ENCODE results near the gene ZNF536. TPM values are rescaled to one million over a fixed set of nuclear protein-coding genes. Genes with fewer than 3 reads are reported as not detected.

Gene ZNF536
- total RNA-seq, 1 experiment from 2014 or later, result not detected

- no peak for DNase-seq
- no peaks in the 10 kb centered on the region for H3K36me3 ChIP-seq
- H3K9me3 ChIP-seq, result no peaks in the 10 kb centered on the region
- H3K4me3 ChIP-seq, result no peak overlapping the region
- no peaks in the 10 kb centered on the region; the same call in 1 of the 2 replicates for H3K27me3 ChIP-seq
Measured at GRCh38 chr19:30356951-30357579, 15.1 kb upstream of the ZNF536 start.

- Histone ChIP-seq H3K36me3 (no peaks in the 10 kb centered on the region), H3K4me3 (no peak overlapping the region), H3K9me3 (no peaks in the 10 kb centered on the region), H3K27me3 (no peaks in the 10 kb centered on the region; the same call in 1 of the 2 replicates)
- no peak for DNase-seq
Measured at GRCh38 chr19:30357580-30357954, 14.6 kb upstream of the ZNF536 start.

DNA sequence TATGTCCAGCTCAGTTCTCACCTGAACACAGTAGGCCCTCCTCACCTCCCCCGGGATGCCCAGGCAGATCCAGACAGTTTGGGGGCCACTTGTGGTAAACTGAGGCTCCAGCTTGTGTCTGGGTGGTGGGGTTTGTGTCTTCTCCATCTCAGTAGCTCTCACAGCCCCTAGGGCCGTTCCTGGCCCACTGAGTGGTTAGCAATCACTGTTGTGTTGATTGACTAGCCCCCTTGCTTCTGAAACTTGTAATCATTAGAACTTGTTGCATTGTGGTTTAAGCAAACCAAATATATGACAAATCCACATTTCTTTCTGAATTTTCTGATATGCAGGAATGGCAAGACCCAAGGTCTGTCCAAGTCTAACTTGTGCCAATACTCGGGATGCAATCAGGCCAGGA lies 13.9 kb upstream of the ZNF536 start:
- Histone ChIP-seq H3K4me3 (no peak overlapping the region), H3K9me3 (no peaks in the 10 kb centered on the region), H3K36me3 (no peaks in the 10 kb centered on the region), H3K27me3 (no peaks in the 10 kb centered on the region)
- DNase-seq, result no peak

- DNase-seq, result no peak
- no peaks in the 10 kb centered on the region for H3K36me3 ChIP-seq
Measured at GRCh38 chr19:30358821-30359580, 13.2 kb upstream of the ZNF536 start.

GRCh38 chr19:30359936-30360335 lies 12.2 kb upstream of the ZNF536 start:
- Histone ChIP-seq H3K36me3 (no peaks in the 10 kb centered on the region), H3K9me3 (no peaks in the 10 kb centered on the region)

More at GRCh38 chr19:30358821-30359580, 13.2 kb upstream of the ZNF536 start:
- no peak overlapping the region for H3K4me3 ChIP-seq
- no peaks in the 10 kb centered on the region for H3K27me3 ChIP-seq
- H3K9me3 ChIP-seq, result no peaks in the 10 kb centered on the region

DNA sequence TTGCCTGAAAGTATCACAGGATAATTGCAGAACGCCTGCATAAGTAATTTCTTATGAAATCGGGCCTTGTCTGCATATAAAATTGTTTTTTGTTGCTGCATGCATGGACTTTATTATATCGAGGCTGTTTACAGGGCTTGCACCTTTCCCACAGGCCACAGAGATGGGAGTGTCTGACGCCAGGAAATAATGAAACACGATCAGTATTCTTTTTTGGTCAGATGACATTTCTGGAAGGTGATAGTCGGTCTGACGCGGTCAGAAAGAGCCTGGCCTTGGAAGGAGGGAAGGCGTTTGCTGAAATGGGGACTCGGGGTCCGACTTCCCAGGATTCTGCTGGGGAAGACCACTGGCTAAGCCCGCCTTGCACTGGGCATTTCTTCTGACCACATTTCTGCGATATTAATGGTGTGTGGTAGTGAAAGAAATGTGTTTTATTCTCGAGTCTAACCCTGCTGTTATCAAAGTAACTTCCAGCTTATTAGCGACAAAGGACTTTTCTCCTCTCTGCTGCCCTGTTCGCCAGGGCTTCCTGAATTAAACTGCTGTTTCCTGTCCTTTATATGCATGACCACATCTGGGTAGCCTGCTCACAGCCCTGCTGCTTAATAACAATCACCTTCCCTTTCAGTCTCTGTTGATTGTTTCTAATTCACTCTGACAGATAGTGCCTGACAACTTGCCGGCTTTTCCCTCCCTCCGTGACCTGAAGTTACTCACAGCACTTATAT lies 11.6 kb upstream of the ZNF536 start:
- no peaks in the 10 kb centered on the region for H3K36me3 ChIP-seq
- no peak overlapping the region for H3K4me3 ChIP-seq
- no peaks in the 10 kb centered on the region; the same call in 1 of the 2 replicates for H3K27me3 ChIP-seq
- no peaks in the 10 kb centered on the region for H3K9me3 ChIP-seq
- no peak for DNase-seq

More at GRCh38 chr19:30359936-30360335, 12.2 kb upstream of the ZNF536 start:
- Histone ChIP-seq H3K4me3 (no peak overlapping the region), H3K27me3 (no peaks in the 10 kb centered on the region; the same call in 1 of the 2 replicates)
- no peak for DNase-seq

- no peaks in the 10 kb centered on the region for H3K9me3 ChIP-seq
- no peak overlapping the region for H3K4me3 ChIP-seq
- no peaks in the 10 kb centered on the region for H3K36me3 ChIP-seq
- no peak for DNase-seq
- no peaks in the 10 kb centered on the region; the same call in 1 of the 2 replicates for H3K27me3 ChIP-seq
Measured at GRCh38 chr19:30361107-30361447, 11.1 kb upstream of the ZNF536 start.

- H3K4me3 ChIP-seq, result no peak overlapping the region
- H3K36me3 ChIP-seq, result no peaks in the 10 kb centered on the region
- no peaks in the 10 kb centered on the region; the same call in 1 of the 2 replicates for H3K27me3 ChIP-seq
- no peak for DNase-seq
- no peaks in the 10 kb centered on the region for H3K9me3 ChIP-seq
Measured at GRCh38 chr19:30361721-30362120, 10.5 kb upstream of the ZNF536 start.

DNA sequence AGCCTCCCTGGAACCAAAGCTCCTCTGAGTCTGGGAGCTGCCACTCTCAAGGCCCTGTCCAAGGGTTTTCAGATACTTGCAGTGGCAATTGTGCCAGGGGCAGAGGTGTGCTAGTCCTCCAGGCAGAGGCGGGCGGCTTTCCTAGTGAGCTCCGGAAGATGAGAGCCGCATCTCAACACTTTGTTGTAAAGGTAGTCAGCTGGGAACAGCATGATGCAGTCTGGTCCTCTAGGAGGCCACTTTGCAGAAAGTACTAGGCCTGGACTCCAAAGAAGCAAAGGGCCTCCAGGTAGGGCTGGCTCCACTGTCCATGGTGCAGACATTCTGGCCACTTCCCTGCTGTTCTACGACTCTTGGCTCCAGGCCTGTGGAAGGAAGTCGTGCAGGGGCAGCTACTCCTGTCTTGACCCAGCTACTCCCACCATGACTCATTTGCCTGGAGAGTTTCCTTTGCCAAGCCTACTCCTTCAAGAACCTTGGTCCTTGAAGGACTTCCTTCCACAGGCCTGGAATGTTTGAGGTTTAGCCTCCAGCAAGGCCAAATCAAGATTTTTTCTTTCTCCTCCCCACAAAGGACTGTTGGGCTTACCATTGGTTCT lies 9.9 kb upstream of the ZNF536 start:
- H3K9me3 ChIP-seq, result no peaks in the 10 kb centered on the region
- H3K36me3 ChIP-seq, result no peaks in the 10 kb centered on the region
- peak; percentile 51 for DNase-seq
- no peaks in the 10 kb centered on the region; the same call in 1 of the 2 replicates for H3K27me3 ChIP-seq
- no peak overlapping the region for H3K4me3 ChIP-seq

DNA sequence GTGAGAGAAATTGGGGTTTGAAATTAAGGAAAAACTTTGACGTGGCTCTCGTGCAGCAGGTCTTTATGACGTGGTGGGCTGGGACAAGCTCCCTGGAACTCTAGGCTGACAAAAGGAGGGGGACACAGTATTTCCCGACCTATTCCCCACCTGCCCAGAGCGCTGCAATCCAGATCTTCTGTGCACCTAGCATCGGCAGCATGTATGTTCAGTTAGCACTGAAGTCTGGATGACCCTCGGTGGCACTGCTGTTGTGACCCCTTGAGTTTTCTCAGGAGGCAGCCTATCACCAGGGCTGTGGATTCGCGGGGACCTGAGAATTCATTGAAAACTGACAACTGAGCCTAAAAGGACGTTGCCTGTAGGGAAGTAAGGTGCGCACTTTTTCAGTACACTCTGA lies 9.1 kb upstream of the ZNF536 start:
- Histone ChIP-seq H3K4me3 (no peak overlapping the region), H3K9me3 (no peaks in the 10 kb centered on the region), H3K27me3 (no peaks in the 10 kb centered on the region; the same call in 1 of the 2 replicates), H3K36me3 (no peaks in the 10 kb centered on the region)
- no peak for DNase-seq

DNA sequence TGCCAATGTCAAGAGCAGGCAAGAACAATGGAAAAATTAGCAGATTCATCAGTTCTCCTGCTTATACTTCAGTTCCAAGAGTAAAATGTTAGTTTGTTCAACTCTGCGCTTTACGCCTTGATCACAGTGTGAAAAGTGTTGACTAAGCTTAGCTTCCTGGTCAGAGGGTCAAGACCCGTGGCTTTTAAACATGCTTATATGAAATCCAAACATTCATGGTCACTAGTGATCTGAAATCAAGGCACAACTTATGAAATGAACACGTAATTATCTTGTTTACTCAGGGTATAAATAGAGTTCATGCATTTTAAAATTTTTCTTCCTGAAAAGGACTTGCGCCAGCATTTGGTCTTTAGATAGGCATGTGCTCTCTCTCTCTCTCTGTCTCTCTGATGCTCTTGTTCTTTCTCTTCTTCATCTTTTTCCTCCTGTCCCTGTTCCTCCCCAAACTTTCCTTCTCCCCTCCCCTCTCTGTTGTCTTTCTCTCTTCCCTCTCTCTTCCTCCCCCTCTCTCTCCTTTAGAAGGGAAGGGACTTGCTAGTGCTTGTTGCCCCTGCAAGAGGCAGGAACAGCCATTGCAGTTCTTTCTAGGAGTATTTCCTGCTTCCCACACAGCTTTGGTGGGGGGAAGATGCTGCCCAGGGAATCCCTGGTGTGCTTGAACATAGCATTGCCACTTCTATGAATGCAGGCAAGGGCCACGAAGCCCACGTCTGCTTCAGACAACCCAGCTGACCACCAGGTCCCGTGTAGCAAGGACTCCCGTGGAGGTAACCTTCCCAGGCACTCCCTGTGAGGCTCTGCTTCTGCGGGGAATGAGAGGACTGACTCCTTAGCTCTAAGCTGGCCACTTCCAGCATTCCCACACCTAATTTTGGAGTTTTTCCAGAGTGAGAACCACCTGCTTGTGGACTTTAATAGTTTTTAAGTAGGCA lies 7.1 kb upstream of the ZNF536 start:
- Histone ChIP-seq H3K27me3 (peaks cover 9% of the 10 kb centered on the region; the same call in 1 of the 2 replicates), H3K9me3 (no peaks in the 10 kb centered on the region), H3K36me3 (no peaks in the 10 kb centered on the region), H3K4me3 (no peak overlapping the region)
- no peak for DNase-seq

- H3K4me3 ChIP-seq, result no peak overlapping the region
- peaks cover 13% of the 10 kb centered on the region for H3K27me3 ChIP-seq
- no peaks in the 10 kb centered on the region for H3K9me3 ChIP-seq
- no peaks in the 10 kb centered on the region for H3K36me3 ChIP-seq
- no peak for DNase-seq
Measured at GRCh38 chr19:30366282-30366681, 5.9 kb upstream of the ZNF536 start.

GRCh38 chr19:30367006-30367405 lies 5.2 kb upstream of the ZNF536 start:
- no peak for DNase-seq
- no peak overlapping the region for H3K4me3 ChIP-seq
- no peaks in the 10 kb centered on the region for H3K9me3 ChIP-seq
- peaks cover 13% of the 10 kb centered on the region for H3K27me3 ChIP-seq
- no peaks in the 10 kb centered on the region for H3K36me3 ChIP-seq

DNA sequence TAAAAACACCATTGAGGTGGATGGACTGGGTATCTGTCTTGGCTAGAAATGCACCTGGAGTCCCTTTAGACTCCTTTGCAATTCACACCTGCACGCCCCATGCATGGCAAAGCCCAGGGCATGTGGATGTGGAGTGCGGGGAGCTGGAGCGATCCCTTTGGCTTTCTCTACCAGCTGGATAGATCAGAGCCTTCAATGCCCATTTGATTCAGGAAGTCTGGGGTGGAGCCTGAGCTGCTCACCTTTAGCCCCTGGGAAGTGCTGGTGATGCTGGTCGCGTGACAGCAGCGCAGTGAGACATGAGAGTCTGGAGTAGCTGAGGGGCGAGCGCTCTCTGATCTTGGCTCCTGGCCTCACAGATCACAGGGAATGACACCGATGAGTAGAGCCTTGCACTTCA lies 4.8 kb upstream of the ZNF536 start:
- Histone ChIP-seq H3K27me3 (peaks cover 13% of the 10 kb centered on the region), H3K9me3 (no peaks in the 10 kb centered on the region), H3K36me3 (no peaks in the 10 kb centered on the region), H3K4me3 (no peak overlapping the region)
- no peak for DNase-seq

- no peak for DNase-seq
- Histone ChIP-seq H3K36me3 (no peaks in the 10 kb centered on the region), H3K4me3 (no peak overlapping the region), H3K27me3 (peaks cover 22% of the 10 kb centered on the region), H3K9me3 (no peaks in the 10 kb centered on the region)
Measured at GRCh38 chr19:30369833-30370232, 2.4 kb upstream of the ZNF536 start.
